ENCODE results near the gene BPHL. TPM values are rescaled to one million over a fixed set of nuclear protein-coding genes. Genes with fewer than 3 reads are reported as not detected.
A peak's percentile ranks its signal among the peaks of the same experiment; 100 is the strongest.

BPHL gene
- total RNA-seq (10 to 100 TPM; 11.9 to 13.7 TPM), polyA plus RNA-seq (1 to 10 TPM; 8.1 to 8.4 TPM)

DNA sequence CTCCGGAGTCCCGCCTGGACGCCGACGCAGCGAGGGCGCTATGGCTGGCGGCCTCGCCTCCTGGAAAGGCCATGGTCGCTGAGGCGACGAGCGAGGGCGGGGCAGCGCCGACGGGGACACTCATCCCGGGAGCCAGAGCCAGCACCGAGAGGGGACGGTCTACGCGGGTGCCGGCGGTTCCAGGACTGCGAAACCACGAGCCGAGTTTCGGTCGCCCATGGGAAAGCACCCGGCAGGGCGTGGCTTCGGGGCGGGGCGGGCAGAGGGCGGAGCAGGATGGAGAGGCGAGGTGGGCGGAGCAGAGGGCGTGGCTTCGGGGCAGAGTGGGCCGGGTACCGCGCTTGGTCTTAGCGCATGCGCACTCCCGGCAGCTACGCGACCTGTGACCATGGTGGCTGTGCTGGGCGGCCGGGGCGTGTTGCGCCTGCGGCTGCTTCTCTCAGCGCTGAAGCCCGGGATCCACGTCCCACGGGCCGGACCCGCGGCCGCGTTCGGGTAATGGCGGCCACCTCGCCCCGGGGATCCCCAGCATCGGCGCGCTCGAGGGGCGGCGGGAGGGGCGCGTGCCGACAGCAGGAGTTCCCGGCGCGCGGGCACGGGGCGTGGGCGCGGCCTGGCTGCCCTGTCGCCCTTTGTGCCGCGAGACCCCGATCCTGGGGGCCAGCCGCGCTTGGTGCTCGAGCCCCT, at the start of gene BPHL:
BPHL (plus strand) TSS at position 359 of the 687 bp plus-strand sequence; CDS start at position 389, 30 bp downstream.
- Mint-ChIP-seq H3K27me3 (no peaks in the 10 kb centered on the region), H3K36me3 (peaks cover 5 to 15% of the 10 kb centered on the region in 2 donors), H3K4me3 (peak within 1 kb of the TSS; percentile 75 to 96 (median 91)), H3K9me3 (no peaks in the 10 kb centered on the region), H3K4me1 (peaks cover 7 to 20% (median 14%) of the 10 kb centered on the region in 4 donors), H3K27ac (peak within 1 kb of the TSS; percentile 93 to 97 (median 96))
- H3K4me1 ChIP-seq (ENCODE audit: insufficient read depth, low read length), result peaks cover 14% of the 10 kb centered on the region
- H3K27ac ChIP-seq (ENCODE audit: low read depth, low read length), result peak within 1 kb of the TSS; percentile 87
- peak within 1 kb of the TSS; percentile 76 to 94 for H3K4me3 ChIP-seq (ENCODE audit: low read length in 2 of 2)
- POLR2A ChIA-PET (ENCODE audit: partially characterized antibody), result interaction anchor here (1.0 to 1.7 kb wide), 6 partner anchors 39 to 900 kb away, joined by 3 to 9 read pairs (median 4); partner anchors contain the start of genes PSMG4, RIPK1 and TUBB2A
- intact Hi-C loops (cut with micrococcal nuclease), result loop anchor here (1.0 to 2.0 kb wide), 11 partner anchors 39 to 1017 kb away; partner anchors contain the start of genes ECI2, NQO2, PSMG4 and SLC22A23
- peaks cover 11% of the 10 kb centered on the region for H3K36me3 ChIP-seq (ENCODE audit: insufficient read depth, low read length)
- CTCF ChIA-PET (ENCODE audit: partially characterized antibody), result interaction anchor here (0.6 to 1.4 kb wide), 2 partner anchors 51 to 141 kb away, joined by 3 read pairs; partner anchors contain the start of gene PSMG4
- H3K27me3 ChIP-seq (ENCODE audit: insufficient read depth, low read length), result no peaks in the 10 kb centered on the region
- no peaks in the 10 kb centered on the region for H3K9me3 ChIP-seq (ENCODE audit: control insufficient read depth in 1 of 2, low read length in 2 of 2)
- DNase-seq, result peak; percentile 98 to 100 (median 99)

DNA sequence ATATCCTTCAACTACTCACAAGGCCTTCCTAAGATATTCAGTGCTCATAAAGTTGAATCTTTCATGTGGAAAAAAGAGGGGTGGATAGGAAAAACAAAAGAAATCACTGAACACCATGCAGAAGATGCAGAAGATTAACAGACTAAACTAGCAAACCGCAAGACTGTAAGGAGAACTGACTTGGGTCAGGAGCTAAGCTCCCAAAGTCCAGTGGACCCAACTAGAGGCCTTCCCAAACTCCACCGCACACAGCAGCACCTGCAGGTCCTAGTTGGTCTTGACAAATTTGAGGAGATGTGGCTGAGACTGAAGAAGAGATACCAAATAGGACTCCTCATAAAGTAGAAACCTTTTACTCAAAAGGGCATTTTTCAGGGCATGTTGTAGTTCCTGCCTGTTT, 46.9 kb upstream of the BPHL start:
- H3K4me3 ChIP-seq (ENCODE audit: low read length in 2 of 2), result no peak overlapping the region
- DNase-seq, result no peak
- Mint-ChIP-seq H3K4me3 (peak overlapping the region in 1 of 8 donors; percentile 35), H3K27me3 (no peaks in the 10 kb centered on the region), H3K4me1 (peaks cover 47 to 84% (median 65%) of the 10 kb centered on the region in 4 donors), H3K36me3 (peaks cover 13 to 47% of the 10 kb centered on the region in 2 donors), H3K9me3 (peaks cover 0 to 5% (median 0%) of the 10 kb centered on the region in 8 donors), H3K27ac (peak overlapping the region in 6 of 7 donors; percentile 30 to 99 (median 74))
- H3K4me1 ChIP-seq (ENCODE audit: insufficient read depth, low read length), result peaks cover 71% of the 10 kb centered on the region
- H3K27ac ChIP-seq (ENCODE audit: low read depth, low read length), result no peak overlapping the region
- H3K27me3 ChIP-seq (ENCODE audit: insufficient read depth, low read length), result no peaks in the 10 kb centered on the region
- H3K36me3 ChIP-seq (ENCODE audit: insufficient read depth, low read length), result peaks cover 4% of the 10 kb centered on the region
- intact Hi-C loops (cut with micrococcal nuclease), result no loop called here
- H3K9me3 ChIP-seq (ENCODE audit: control insufficient read depth in 1 of 2, low read length in 2 of 2), result no peaks in the 10 kb centered on the region
- CTCF ChIA-PET (ENCODE audit: partially characterized antibody), result interaction anchor here (1.2 to 1.5 kb wide), 3 partner anchors 48 to 180 kb away, joined by 3 to 5 read pairs (median 3); partner anchors contain the start of gene TUBB2A
- POLR2A ChIA-PET (ENCODE audit: partially characterized antibody), result interaction anchor here (6.7 kb wide), 1 partner anchor 81 kb away, joined by 107 read pairs; no protein-coding TSS in a partner anchor

DNA sequence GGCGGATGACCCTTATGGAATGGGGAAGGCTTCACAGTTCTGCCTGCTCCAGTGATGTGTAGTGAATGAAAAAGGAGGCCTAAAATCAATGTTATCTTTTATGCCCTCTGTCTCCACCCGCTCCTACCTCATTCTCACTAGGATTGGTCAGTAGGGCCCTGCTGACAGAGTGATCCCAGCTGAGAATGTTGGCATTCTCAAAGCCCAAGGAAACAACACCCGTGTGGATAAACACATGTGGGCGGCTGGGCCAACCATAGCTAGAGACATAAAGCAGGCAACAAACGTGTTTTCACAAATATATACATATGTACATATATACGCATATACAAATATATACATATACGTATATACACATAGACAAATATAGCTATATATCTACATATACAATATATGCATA, 45.7 kb upstream of the BPHL start:
- Histone ChIP-seq H3K4me1 (ENCODE audit: insufficient read depth, low read length) (peaks cover 59% of the 10 kb centered on the region), H3K27me3 (ENCODE audit: insufficient read depth, low read length) (no peaks in the 10 kb centered on the region), H3K4me3 (ENCODE audit: low read length in 2 of 2) (no peak overlapping the region), H3K9me3 (ENCODE audit: control insufficient read depth in 1 of 2, low read length in 2 of 2) (no peaks in the 10 kb centered on the region), H3K36me3 (ENCODE audit: insufficient read depth, low read length) (peaks cover 11% of the 10 kb centered on the region), H3K27ac (ENCODE audit: low read depth, low read length) (no peak overlapping the region)
- CTCF ChIA-PET (ENCODE audit: partially characterized antibody), result interaction anchor here (0.7 to 1.0 kb wide), 3 partner anchors 17 to 84 kb away, joined by 3 to 4 read pairs (median 3); no protein-coding TSS in a partner anchor
- no peak for DNase-seq
- Mint-ChIP-seq H3K27me3 (no peaks in the 10 kb centered on the region), H3K36me3 (peaks cover 23 to 56% of the 10 kb centered on the region in 2 donors), H3K4me3 (peak overlapping the region in 1 of 8 donors; percentile 52), H3K27ac (peak overlapping the region in 1 of 7 donors; percentile 30), H3K4me1 (peaks cover 48 to 86% (median 63%) of the 10 kb centered on the region in 4 donors), H3K9me3 (peaks cover 0 to 2% (median 0%) of the 10 kb centered on the region in 8 donors)
- intact Hi-C loops (cut with micrococcal nuclease), result no loop called here
- POLR2A ChIA-PET (ENCODE audit: partially characterized antibody), result interaction anchor here (0.5 to 2.4 kb wide), 5 partner anchors 9 to 307 kb away, joined by 3 to 8 read pairs (median 4); partner anchors contain the start of genes NQO2 and WRNIP1

DNA sequence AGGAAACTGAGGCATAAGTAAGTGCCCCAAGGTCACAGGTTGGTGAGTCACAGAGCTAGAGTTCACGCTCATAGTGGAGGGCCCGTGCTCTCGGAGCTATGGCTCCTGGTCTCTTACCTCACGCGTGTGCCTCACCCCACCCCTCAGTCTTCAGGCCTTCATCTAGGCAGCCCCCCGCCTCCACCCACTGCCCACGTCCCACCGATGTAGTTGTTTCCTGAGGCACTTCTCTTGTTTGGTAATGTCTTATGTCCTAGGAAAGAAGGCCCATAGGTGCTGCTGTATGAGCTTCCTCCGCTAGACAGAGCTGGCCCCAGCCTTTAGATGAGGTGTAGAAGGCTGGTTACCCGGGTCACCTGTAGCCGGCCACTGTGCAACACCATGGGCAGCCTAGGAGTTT, 45.1 kb upstream of the BPHL start:
- Mint-ChIP-seq H3K27me3 (no peaks in the 10 kb centered on the region), H3K36me3 (peaks cover 29 to 59% of the 10 kb centered on the region in 2 donors), H3K4me3 (peak overlapping the region in 1 of 8 donors; percentile 37), H3K9me3 (no peaks in the 10 kb centered on the region), H3K27ac (peak overlapping the region in 2 of 7 donors; percentile 2 to 54), H3K4me1 (peaks cover 47 to 86% (median 63%) of the 10 kb centered on the region in 4 donors)
- ChIA-PET POLR2A (ENCODE audit: partially characterized antibody) (interaction anchor here (1.0 to 2.4 kb wide), 5 partner anchors 10 to 308 kb away, joined by 3 to 8 read pairs (median 4); partner anchors contain the start of genes NQO2 and WRNIP1), CTCF (ENCODE audit: partially characterized antibody) (interaction anchor here (0.8 to 1.0 kb wide), 2 partner anchors 72 to 84 kb away, joined by 3 read pairs; no protein-coding TSS in a partner anchor)
- peaks cover 59% of the 10 kb centered on the region for H3K4me1 ChIP-seq (ENCODE audit: insufficient read depth, low read length)
- H3K27ac ChIP-seq (ENCODE audit: low read depth, low read length), result no peak overlapping the region
- DNase-seq, result no peak
- no peaks in the 10 kb centered on the region for H3K27me3 ChIP-seq (ENCODE audit: insufficient read depth, low read length)
- H3K9me3 ChIP-seq (ENCODE audit: control insufficient read depth in 1 of 2, low read length in 2 of 2), result no peaks in the 10 kb centered on the region
- H3K4me3 ChIP-seq (ENCODE audit: low read length in 2 of 2), result no peak overlapping the region
- intact Hi-C loops (cut with micrococcal nuclease), result no loop called here
- peaks cover 17% of the 10 kb centered on the region for H3K36me3 ChIP-seq (ENCODE audit: insufficient read depth, low read length)

DNA sequence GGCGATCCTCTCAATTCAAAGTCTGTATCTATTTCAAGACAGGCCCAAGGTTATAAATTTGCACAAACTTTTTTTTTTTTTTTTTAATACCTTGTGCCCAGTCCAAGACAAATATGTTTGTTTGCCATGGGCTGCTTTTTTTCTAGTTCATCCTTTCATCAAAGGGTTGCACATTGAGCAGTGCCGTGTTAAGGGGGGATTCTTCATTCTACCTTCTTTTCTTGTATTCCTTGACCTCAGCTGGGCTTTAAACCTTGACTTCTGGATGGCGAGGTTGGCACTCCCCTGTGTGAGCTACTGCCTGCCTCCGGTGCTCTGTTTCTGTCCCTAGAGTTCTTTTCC, 42.8 kb upstream of the BPHL start:
- Histone ChIP-seq H3K4me1 (ENCODE audit: insufficient read depth, low read length) (peaks cover 45% of the 10 kb centered on the region), H3K4me3 (ENCODE audit: low read length in 2 of 2) (no peak overlapping the region), H3K27ac (ENCODE audit: low read depth, low read length) (peak overlapping the region; percentile 39), H3K27me3 (ENCODE audit: insufficient read depth, low read length) (no peaks in the 10 kb centered on the region), H3K9me3 (ENCODE audit: control insufficient read depth in 1 of 2, low read length in 2 of 2) (no peaks in the 10 kb centered on the region), H3K36me3 (ENCODE audit: insufficient read depth, low read length) (peaks cover 39% of the 10 kb centered on the region)
- ChIA-PET POLR2A (ENCODE audit: partially characterized antibody) (interaction anchor here (0.7 to 1.7 kb wide), 5 partner anchors 11 to 318 kb away, joined by 3 to 9 read pairs (median 3); no protein-coding TSS in a partner anchor), CTCF (ENCODE audit: partially characterized antibody) (interaction anchor here (1.0 to 1.6 kb wide), 5 partner anchors 12 to 326 kb away, joined by 3 to 4 read pairs (median 3); no protein-coding TSS in a partner anchor)
- intact Hi-C loops (cut with micrococcal nuclease), result no loop called here
- Mint-ChIP-seq H3K27me3 (no peaks in the 10 kb centered on the region), H3K9me3 (no peaks in the 10 kb centered on the region), H3K4me1 (peaks cover 46 to 68% (median 54%) of the 10 kb centered on the region in 4 donors), H3K36me3 (peaks cover 42 to 70% of the 10 kb centered on the region in 2 donors), H3K27ac (peak overlapping the region in 6 of 7 donors; percentile 55 to 90 (median 80)), H3K4me3 (peak overlapping the region; percentile 57 to 84 (median 76))
- DNase-seq, result no peak

DNA sequence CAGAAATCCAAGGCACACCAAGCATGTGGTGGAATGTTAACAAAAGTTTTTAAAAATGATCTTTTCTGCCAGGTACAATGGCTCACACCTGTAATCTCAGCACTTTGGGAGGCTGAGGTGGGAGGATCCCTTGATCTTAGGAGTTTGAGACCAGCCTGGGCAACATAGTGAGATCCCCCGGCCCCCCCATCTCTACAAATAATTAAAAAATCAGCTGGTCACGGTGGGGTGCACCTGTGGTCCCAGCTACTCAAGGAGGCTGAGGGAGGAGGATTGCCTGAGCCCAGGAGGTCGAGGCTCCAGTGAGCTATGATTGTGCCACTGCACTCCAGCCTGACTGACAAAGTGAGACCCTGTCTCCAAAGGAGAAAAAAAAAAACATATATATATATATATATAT, 42.2 kb upstream of the BPHL start:
- H3K27ac ChIP-seq (ENCODE audit: low read depth, low read length), result no peak overlapping the region
- Mint-ChIP-seq H3K36me3 (peaks cover 45 to 71% of the 10 kb centered on the region in 2 donors), H3K27ac (peak overlapping the region in 2 of 7 donors; percentile 37 to 75), H3K4me1 (peaks cover 43 to 63% (median 50%) of the 10 kb centered on the region in 4 donors), H3K27me3 (no peaks in the 10 kb centered on the region), H3K9me3 (no peaks in the 10 kb centered on the region), H3K4me3 (peak overlapping the region in 1 of 8 donors; percentile 72)
- CTCF ChIA-PET (ENCODE audit: partially characterized antibody), result interaction anchor here (0.7 to 1.6 kb wide), 5 partner anchors 9 to 50 kb away, joined by 3 to 4 read pairs (median 3); no protein-coding TSS in a partner anchor
- H3K36me3 ChIP-seq (ENCODE audit: insufficient read depth, low read length), result peaks cover 45% of the 10 kb centered on the region
- H3K9me3 ChIP-seq (ENCODE audit: control insufficient read depth in 1 of 2, low read length in 2 of 2), result no peaks in the 10 kb centered on the region
- peaks cover 39% of the 10 kb centered on the region for H3K4me1 ChIP-seq (ENCODE audit: insufficient read depth, low read length)
- intact Hi-C loops (cut with micrococcal nuclease), result no loop called here
- POLR2A ChIA-PET (ENCODE audit: partially characterized antibody), result interaction anchor here (0.6 to 1.7 kb wide), 6 partner anchors 10 to 318 kb away, joined by 3 to 9 read pairs (median 3); no protein-coding TSS in a partner anchor
- H3K27me3 ChIP-seq (ENCODE audit: insufficient read depth, low read length), result no peaks in the 10 kb centered on the region
- DNase-seq, result no peak
- H3K4me3 ChIP-seq (ENCODE audit: low read length in 2 of 2), result no peak overlapping the region

All from CD4-positive, alpha-beta memory T cell (primary cell).